Endodermal cell (in vitro differentiated cells): ENCODE results near the gene ZNF740. TPM values are rescaled to one million over a fixed set of nuclear protein-coding genes. Genes with fewer than 3 reads are reported as not detected.

Source experiments
- DNase-seq: peaks from one replicate; pipeline ENCODE4 v3.0.0-alpha.2; 2017
- H3K27ac ChIP-seq: 2 replicates; pipeline ENCODE4 v1.5.1; 2013; ENCODE audit warnings: mild to moderate bottlenecking, low read depth, low read length, moderate library complexity
- H3K27me3 ChIP-seq: 2 replicates; pipeline ENCODE4 v1.6.1; 2013; ENCODE audit warnings: mild to moderate bottlenecking, low read length, moderate library complexity; ENCODE audit not compliant: insufficient read depth, control insufficient read depth, poor library complexity, severe bottlenecking
- H3K36me3 ChIP-seq: 2 replicates; pipeline ENCODE4 v1.7.0; 2013; ENCODE audit warnings: mild to moderate bottlenecking, low read length, moderate library complexity; ENCODE audit not compliant: control insufficient read depth, insufficient read depth
- H3K4me1 ChIP-seq: one replicate; pipeline ENCODE4 v1.7.0; 2013; ENCODE audit warnings: low read length; ENCODE audit not compliant: control insufficient read depth, insufficient read depth
- H3K4me3 ChIP-seq: 2 replicates; pipeline ENCODE4 v1.5.1; 2013; ENCODE audit warnings: mild to moderate bottlenecking, low read length, moderate library complexity
- H3K9ac ChIP-seq: 2 replicates; pipeline ENCODE4 v1.6.1; 2013; ENCODE audit warnings: mild to moderate bottlenecking, low read length, moderate library complexity; ENCODE audit not compliant: poor library complexity, severe bottlenecking; ENCODE audit errors: extremely low read depth
- H3K9me3 ChIP-seq: 2 replicates; pipeline ENCODE4 v1.6.1; 2013; ENCODE audit warnings: mild to moderate bottlenecking, low read length, moderate library complexity; ENCODE audit not compliant: control insufficient read depth
- H3K27ac Mint-ChIP-seq: 2 replicates; pipeline ENCODE4 v1.8.0; 2020; ENCODE audit warnings: mixed read lengths
- H3K27me3 Mint-ChIP-seq: 2 replicates; pipeline ENCODE4 v1.8.0; 2021; ENCODE audit warnings: mild to moderate bottlenecking, mixed read lengths; ENCODE audit not compliant: insufficient read depth
- H3K36me3 Mint-ChIP-seq: 2 replicates; pipeline ENCODE4 v1.8.0; 2020; ENCODE audit warnings: low read depth, mixed read lengths
- H3K4me1 Mint-ChIP-seq: 2 replicates; pipeline ENCODE4 v1.8.0; 2020; ENCODE audit warnings: mixed read lengths
- H3K4me3 Mint-ChIP-seq: 2 replicates; pipeline ENCODE4 v1.8.0; 2020; ENCODE audit warnings: mild to moderate bottlenecking, moderate library complexity, mixed read lengths
- H3K9me3 Mint-ChIP-seq: 2 replicates; pipeline ENCODE4 v1.8.0; 2020; ENCODE audit warnings: mild to moderate bottlenecking, mixed read lengths
- WGBS, 2 experiments: methylation state at CpG; one replicate each; pipeline versions ENCODE4 v1.1.5 to v1.1.7; 2013; ENCODE audit warnings: missing lambda C conversion rate in 2 of 2, mixed read lengths in 1 of 2; ENCODE audit not compliant: insufficient coverage in 1 of 2, insufficient read length in 1 of 2; 5-methylcytosine and 5-hydroxymethylcytosine counted together
- total RNA-seq, 2 donors: library from RNA; stranded (reverse); fragmentation: NEBNext Ultra II Directional in 1 of 2; extraction: Animal tissue kit (Norgen Biotek cat#: 25700) in 1 of 2; gene quantifications; 2 replicates in 1 of 2; 3 replicates in 1 of 2; pipeline ENCODE4 v1.2.1, GENCODE V29; 2021
- TF ChIP-seq, protein P1 (sequence below): fragments of 200-600 bp; sonication (generic); conservative IDR thresholded peaks from 2 replicates; pipeline ENCODE4 v1.5.0; 2021; ENCODE audit warnings: antibody characterized with exemption, mild to moderate bottlenecking

Gene ZNF740
- total RNA-seq, 2 donors from 2014 or later, result 54.0 to 54.6 TPM

DNA sequence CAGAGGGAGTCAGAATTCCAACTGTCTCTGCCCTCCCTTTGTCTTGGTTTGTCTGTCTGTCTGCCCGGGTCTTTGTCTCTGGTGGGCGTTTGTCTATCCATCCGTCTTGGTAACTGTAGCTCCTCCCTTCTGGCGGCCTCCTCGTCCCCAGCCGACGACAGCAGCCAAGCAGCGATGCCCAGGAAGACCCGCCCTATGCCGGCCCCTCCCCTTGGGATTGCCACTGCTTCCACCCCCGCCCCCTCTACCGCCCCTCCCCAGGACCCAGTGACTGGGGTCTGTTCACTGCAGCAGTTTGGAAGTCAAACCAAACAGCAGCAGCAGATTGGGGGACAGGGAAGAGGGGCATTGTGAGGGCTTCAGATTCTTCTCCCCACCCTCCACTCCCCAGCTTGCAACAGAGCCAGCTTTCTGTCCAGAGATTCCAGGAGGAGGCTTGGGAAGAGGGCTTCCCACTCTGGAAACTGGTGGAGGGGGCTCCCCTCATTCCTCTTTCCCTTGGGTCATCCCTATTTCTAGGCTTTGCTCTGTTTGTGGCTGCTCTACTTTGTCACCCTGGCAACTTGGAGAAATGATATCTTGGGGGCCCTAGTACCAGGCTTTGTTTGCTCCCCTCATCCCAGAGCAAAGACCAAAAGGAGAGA lies 53.9 kb downstream of the ZNF740 start:
- Mint-ChIP-seq H3K27me3 (peaks cover 17% of the 10 kb centered on the region), H3K9me3 (no peaks in the 10 kb centered on the region), H3K4me1 (peaks cover 54% of the 10 kb centered on the region), H3K36me3 (no peaks in the 10 kb centered on the region), H3K4me3 (peak overlapping the region; percentile 18), H3K27ac (peak overlapping the region; percentile 69)
- no peak overlapping the region for H3K9ac ChIP-seq
- H3K36me3 ChIP-seq, result no peaks in the 10 kb centered on the region
- H3K27me3 ChIP-seq, result peaks cover 8% of the 10 kb centered on the region
- H3K4me1 ChIP-seq, result peaks cover 16% of the 10 kb centered on the region
- 3% methylated on average over 8 to 12 of the region's 12 CpGs for WGBS, 2 experiments
- H3K9me3 ChIP-seq, result no peaks in the 10 kb centered on the region
- no peak overlapping the region for H3K4me3 ChIP-seq
- DNase-seq, result peak; percentile 94
- H3K27ac ChIP-seq, result peak overlapping the region; percentile 80
- TF ChIP-seq, protein P1, sequence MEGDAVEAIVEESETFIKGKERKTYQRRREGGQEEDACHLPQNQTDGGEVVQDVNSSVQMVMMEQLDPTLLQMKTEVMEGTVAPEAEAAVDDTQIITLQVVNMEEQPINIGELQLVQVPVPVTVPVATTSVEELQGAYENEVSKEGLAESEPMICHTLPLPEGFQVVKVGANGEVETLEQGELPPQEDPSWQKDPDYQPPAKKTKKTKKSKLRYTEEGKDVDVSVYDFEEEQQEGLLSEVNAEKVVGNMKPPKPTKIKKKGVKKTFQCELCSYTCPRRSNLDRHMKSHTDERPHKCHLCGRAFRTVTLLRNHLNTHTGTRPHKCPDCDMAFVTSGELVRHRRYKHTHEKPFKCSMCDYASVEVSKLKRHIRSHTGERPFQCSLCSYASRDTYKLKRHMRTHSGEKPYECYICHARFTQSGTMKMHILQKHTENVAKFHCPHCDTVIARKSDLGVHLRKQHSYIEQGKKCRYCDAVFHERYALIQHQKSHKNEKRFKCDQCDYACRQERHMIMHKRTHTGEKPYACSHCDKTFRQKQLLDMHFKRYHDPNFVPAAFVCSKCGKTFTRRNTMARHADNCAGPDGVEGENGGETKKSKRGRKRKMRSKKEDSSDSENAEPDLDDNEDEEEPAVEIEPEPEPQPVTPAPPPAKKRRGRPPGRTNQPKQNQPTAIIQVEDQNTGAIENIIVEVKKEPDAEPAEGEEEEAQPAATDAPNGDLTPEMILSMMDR, result no peak

DNA sequence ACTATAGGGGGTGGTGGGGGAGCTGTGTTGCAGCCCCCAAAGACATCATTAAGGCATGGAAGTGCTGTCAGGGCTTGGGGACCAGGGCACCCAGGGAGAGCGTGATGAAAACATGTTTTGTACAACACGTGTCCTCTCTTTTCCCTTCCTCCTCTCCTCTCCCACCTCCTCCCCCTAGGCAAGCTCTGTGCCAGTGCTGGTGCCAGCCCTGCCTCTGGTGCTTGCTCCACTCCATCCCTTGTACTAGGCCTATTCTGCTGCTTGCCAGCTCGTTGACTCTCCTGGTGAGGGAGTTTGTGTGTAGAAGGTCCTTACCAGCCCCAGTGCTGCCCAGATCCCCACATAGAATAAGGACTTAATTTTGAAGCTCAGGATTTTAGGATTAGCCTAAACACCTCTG lies 54.6 kb downstream of the ZNF740 start:
- TF ChIP-seq, protein P1, result no peak
- Mint-ChIP-seq H3K27me3 (peaks cover 12% of the 10 kb centered on the region), H3K36me3 (no peaks in the 10 kb centered on the region), H3K27ac (no peak overlapping the region), H3K4me1 (peaks cover 49% of the 10 kb centered on the region), H3K4me3 (no peak overlapping the region), H3K9me3 (no peaks in the 10 kb centered on the region)
- no peaks in the 10 kb centered on the region for H3K9me3 ChIP-seq
- 70 to 75% methylated on average over 2 to 3 of the region's 3 CpGs for WGBS, 2 experiments
- DNase-seq, result peak; percentile 59
- H3K4me3 ChIP-seq, result no peak overlapping the region
- no peak overlapping the region for H3K9ac ChIP-seq
- H3K27me3 ChIP-seq, result peaks cover 8% of the 10 kb centered on the region
- H3K36me3 ChIP-seq, result no peaks in the 10 kb centered on the region
- no peak overlapping the region for H3K27ac ChIP-seq
- peaks cover 16% of the 10 kb centered on the region for H3K4me1 ChIP-seq

DNA sequence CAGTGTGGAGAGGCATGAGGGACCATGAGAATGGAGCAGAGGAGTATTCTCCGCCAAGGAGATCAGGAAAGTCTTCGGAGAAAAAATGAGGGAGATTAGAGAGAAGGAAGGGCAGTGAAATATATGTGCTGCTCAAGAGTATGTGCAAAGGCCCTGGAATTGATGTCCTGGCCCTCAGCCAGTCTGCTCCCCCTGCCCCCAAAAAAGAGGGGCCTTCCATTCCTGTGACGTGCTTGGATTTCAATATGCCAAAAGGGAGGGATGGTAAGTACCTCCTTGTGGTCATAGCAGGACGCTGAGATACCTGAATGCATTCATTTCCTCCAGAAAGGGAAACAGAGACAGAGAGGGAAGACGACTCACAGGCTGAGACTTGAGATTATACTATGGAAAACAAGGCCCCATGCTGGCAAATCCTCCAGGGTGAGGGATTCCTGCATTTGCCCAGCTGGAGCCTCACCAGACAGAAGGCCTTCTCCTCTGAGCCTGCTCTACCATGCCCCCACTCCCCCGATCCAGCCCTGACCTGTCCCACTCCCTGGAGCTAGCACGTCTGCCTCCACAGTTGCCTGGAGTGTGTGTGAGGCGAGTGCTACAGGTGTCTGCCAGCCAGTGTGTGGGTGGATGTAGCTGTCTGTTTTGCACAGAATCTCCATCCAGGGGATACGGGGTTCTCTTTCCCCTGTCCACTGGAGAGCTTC lies 55.4 kb downstream of the ZNF740 start:
- Histone ChIP-seq H3K9me3 (no peaks in the 10 kb centered on the region), H3K27me3 (peaks cover 8% of the 10 kb centered on the region), H3K36me3 (no peaks in the 10 kb centered on the region), H3K9ac (no peak overlapping the region), H3K4me3 (peak overlapping the region; percentile 39), H3K27ac (no peak overlapping the region), H3K4me1 (peaks cover 16% of the 10 kb centered on the region)
- TF ChIP-seq, protein P1, result no peak
- Mint-ChIP-seq H3K9me3 (no peaks in the 10 kb centered on the region), H3K27me3 (peaks cover 9% of the 10 kb centered on the region), H3K27ac (peak overlapping the region; percentile 64), H3K4me1 (peaks cover 50% of the 10 kb centered on the region), H3K4me3 (no peak overlapping the region), H3K36me3 (no peaks in the 10 kb centered on the region)
- peak; percentile 94 for DNase-seq
- 45 to 50% methylated on average over 6 to 9 of the region's 9 CpGs for WGBS, 2 experiments
